ENCODE data around the gene ANKRD16. TPM values are rescaled to one million over a fixed set of nuclear protein-coding genes. Genes with fewer than 3 reads are reported as not detected.
"Not testable (repeated sequence)": the region's sequence is repeated elsewhere in the genome, so short reads cannot be mapped to it uniquely, and the experiment has no call there.

The ANKRD16 gene
- total RNA-seq, 1 donor from 2014 or later: 9.2 TPM

DNA sequence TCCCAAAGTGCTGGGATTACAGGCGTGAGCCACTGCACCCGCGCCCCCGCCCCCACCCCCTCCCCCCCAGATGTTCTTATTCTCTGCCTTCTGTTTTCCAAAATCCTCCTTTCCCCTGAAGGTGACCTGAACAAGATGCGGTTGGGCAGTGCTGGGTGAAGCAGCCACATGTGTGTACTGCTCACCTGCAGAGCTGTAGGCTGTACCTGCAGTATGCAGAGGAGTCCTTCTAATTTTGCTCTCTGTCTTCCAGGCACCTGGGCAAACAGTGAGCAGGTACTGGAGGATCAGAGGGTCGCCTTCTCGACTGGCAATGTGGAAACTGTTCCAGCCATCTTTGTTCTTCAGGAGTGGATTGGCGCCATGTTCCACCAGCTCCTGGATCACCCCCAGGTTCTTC lies 2.1 kb downstream of the ANKRD16 start:
- H3K27me3 Mint-ChIP-seq: no peaks in the 10 kb centered on the region
- CTCF ChIA-PET: interaction anchor here (1.6 kb wide), 1 partner anchor 74 kb away, joined by 3 read pairs; no protein-coding TSS in a partner anchor
- no peak for DNase-seq
- TF ChIP-seq, protein P1, sequence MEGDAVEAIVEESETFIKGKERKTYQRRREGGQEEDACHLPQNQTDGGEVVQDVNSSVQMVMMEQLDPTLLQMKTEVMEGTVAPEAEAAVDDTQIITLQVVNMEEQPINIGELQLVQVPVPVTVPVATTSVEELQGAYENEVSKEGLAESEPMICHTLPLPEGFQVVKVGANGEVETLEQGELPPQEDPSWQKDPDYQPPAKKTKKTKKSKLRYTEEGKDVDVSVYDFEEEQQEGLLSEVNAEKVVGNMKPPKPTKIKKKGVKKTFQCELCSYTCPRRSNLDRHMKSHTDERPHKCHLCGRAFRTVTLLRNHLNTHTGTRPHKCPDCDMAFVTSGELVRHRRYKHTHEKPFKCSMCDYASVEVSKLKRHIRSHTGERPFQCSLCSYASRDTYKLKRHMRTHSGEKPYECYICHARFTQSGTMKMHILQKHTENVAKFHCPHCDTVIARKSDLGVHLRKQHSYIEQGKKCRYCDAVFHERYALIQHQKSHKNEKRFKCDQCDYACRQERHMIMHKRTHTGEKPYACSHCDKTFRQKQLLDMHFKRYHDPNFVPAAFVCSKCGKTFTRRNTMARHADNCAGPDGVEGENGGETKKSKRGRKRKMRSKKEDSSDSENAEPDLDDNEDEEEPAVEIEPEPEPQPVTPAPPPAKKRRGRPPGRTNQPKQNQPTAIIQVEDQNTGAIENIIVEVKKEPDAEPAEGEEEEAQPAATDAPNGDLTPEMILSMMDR (IDR thresholded peaks at IDR 0.05): no peak
- H3K4me3 Mint-ChIP-seq: peak overlapping the region; percentile 87
- peaks cover 49% of the 10 kb centered on the region for H3K4me1 Mint-ChIP-seq
- ATAC-seq (ENCODE audit: low read depth): no peak
- intact Hi-C loops (cut with micrococcal nuclease): loop anchor here (2.0 kb wide), 1 partner anchor 35 kb away; no protein-coding TSS in a partner anchor
- H3K36me3 Mint-ChIP-seq (ENCODE audit: low read depth): peaks cover 42% of the 10 kb centered on the region
- POLR2A ChIA-PET: interaction anchor here (0.6 to 7.1 kb wide), 5 partner anchors 14 to 231 kb away, joined by 4 to 173 read pairs (median 7); partner anchors contain the start of gene GDI2
- H3K9me3 Mint-ChIP-seq: no peaks in the 10 kb centered on the region
- no peak overlapping the region for H3K27ac Mint-ChIP-seq

DNA sequence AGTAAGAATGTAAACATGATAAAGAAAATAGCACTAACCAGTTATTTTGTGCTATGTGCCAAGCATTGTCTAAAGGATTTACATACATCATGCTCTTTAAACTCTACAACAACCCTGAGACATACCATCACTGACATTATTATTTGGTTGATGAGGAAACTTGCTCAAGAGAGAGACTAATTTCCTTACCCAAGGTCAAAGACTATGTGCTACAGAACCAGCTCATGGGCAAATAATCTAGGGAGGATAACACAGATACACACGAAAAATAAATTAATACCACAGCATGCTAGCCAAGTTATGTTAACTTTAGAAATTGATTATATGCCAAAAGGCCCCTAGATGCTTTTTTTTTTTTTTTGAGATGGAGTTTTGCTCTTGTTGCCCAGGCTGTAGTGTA lies 2.7 kb downstream of the ANKRD16 start:
- POLR2A ChIA-PET: interaction anchor here (0.7 to 7.1 kb wide), 4 partner anchors 13 to 161 kb away, joined by 3 to 173 read pairs (median 12); partner anchors contain the start of gene GDI2
- intact Hi-C loops (cut with micrococcal nuclease): no loop called here
- ATAC-seq (ENCODE audit: low read depth): no peak
- Mint-ChIP-seq H3K4me3 (no peak overlapping the region), H3K9me3 (no peaks in the 10 kb centered on the region), H3K27ac (no peak overlapping the region), H3K4me1 (peaks cover 43% of the 10 kb centered on the region), H3K36me3 (ENCODE audit: low read depth) (peaks cover 43% of the 10 kb centered on the region), H3K27me3 (no peaks in the 10 kb centered on the region)
- DNase-seq: no peak
- TF ChIP-seq, protein P1 (IDR thresholded peaks at IDR 0.05): no peak
- CTCF ChIA-PET: no interaction called here

DNA sequence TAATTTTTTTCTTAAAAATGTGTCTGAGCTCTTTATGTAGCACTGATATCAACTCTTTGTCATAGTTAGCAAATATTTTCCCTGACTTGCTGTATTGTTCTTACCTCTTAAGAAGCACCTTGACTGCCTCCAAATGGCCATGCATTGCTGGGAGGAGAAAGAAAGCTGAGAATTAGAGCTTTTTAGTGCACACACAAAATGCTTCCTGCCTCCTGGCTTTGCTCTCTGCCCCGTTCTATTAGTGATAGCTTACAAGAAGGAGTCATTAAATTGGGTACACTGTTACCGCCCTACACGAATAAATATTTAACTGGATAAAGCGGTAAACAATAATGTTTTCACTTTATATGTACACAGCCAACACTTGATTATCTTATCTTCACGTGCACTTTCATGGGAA lies 4.1 kb downstream of the ANKRD16 start:
- Mint-ChIP-seq H3K27ac (no peak overlapping the region), H3K4me1 (peaks cover 29% of the 10 kb centered on the region), H3K27me3 (no peaks in the 10 kb centered on the region), H3K9me3 (no peaks in the 10 kb centered on the region), H3K36me3 (ENCODE audit: low read depth) (peaks cover 46% of the 10 kb centered on the region), H3K4me3 (no peak overlapping the region)
- DNase-seq: no peak
- ChIA-PET CTCF (interaction anchor here (0.8 to 1.9 kb wide), 3 partner anchors 12 to 175 kb away, joined by 3 to 4 read pairs (median 3); no protein-coding TSS in a partner anchor), POLR2A (interaction anchor here (7.1 kb wide), 1 partner anchor 75 kb away, joined by 173 read pairs; the partner anchor contains the start of gene GDI2)
- intact Hi-C loops (cut with micrococcal nuclease): no loop called here
- TF ChIP-seq, protein P1 (IDR thresholded peaks at IDR 0.05): no peak
- no peak for ATAC-seq (ENCODE audit: low read depth)

DNA sequence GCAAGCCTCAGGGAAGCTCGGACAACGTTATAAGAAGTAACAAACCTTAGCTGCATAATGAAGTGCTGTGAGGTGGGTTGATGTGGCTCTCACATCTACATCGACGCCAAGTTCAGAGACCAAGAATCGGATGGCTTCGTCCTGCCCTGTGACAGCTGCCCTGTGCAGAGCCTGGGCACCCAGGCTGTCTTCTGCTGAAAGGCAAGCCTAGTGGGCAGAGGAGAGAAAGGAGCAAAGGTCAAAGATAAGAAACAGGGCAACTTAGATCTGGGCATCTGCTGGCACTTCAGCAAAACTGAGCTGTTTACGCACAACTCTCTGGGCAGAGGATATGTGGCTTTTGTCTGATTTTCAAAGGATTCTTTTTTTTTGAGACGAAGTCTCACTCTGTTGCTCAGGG lies 6.7 kb downstream of the ANKRD16 start:
- Mint-ChIP-seq H3K9me3 (no peaks in the 10 kb centered on the region), H3K36me3 (ENCODE audit: low read depth) (peaks cover 62% of the 10 kb centered on the region), H3K27ac (no peak overlapping the region), H3K4me3 (no peak overlapping the region), H3K27me3 (no peaks in the 10 kb centered on the region), H3K4me1 (peaks cover 19% of the 10 kb centered on the region)
- POLR2A ChIA-PET: interaction anchor here (0.7 to 1.5 kb wide), 3 partner anchors 69 to 1868 kb away, joined by 3 read pairs; partner anchors contain the start of gene GDI2
- CTCF ChIA-PET: no interaction called here
- ATAC-seq (ENCODE audit: low read depth): no peak
- intact Hi-C loops (cut with micrococcal nuclease): no loop called here
- no peak for DNase-seq
- TF ChIP-seq, protein P1 (IDR thresholded peaks at IDR 0.05): no peak

DNA sequence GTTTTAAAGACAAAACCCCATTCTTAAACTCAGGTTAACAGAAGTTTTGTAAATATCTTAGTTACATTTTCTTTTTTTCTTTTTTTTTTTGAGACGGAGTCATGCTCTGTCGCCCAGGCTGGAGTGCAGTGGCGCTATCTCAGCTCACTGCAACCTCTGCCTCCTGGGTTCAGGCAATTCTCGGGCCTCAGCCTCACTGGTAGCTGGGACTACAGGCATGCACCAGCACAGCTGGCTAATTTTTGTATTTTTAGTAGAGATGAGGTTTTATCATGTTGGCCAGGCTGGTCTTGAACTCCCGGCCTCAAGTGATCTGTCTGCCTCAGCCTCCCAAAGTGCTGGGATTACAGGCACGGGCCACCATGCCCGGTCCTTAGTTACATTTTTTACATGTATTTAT lies 12.7 kb downstream of the ANKRD16 start:
- not testable (repeated sequence) for H3K9me3 Mint-ChIP-seq; H3K4me3 Mint-ChIP-seq; H3K27me3 Mint-ChIP-seq; H3K27ac Mint-ChIP-seq; DNase-seq; ATAC-seq (ENCODE audit: low read depth)
- peaks cover 39% of the 10 kb centered on the region for H3K36me3 Mint-ChIP-seq (ENCODE audit: low read depth)
- H3K4me1 Mint-ChIP-seq: peaks cover 20% of the 10 kb centered on the region
- CTCF ChIA-PET: interaction anchor here (0.9 to 1.6 kb wide), 2 partner anchors 59 to 247 kb away, joined by 3 to 4 read pairs; no protein-coding TSS in a partner anchor
- intact Hi-C loops (cut with micrococcal nuclease): loop anchor here (10.0 kb wide), 1 partner anchor 432 kb away; no protein-coding TSS in a partner anchor
- POLR2A ChIA-PET: interaction anchor here (0.8 to 1.0 kb wide), 5 partner anchors 12 to 63 kb away, joined by 3 to 4 read pairs (median 3); partner anchors contain the start of gene GDI2

Measured in activated B cell treated with CpG ODN at 0.5 μM for 24 hours (primary cell).